CD4-positive, alpha-beta T cell (primary cell): ENCODE data around the gene TRMT5. TPM values are rescaled to one million over a fixed set of nuclear protein-coding genes. Genes with fewer than 3 reads are reported as not detected.

Experiments used
- ATAC-seq: fragments of 200-7000 bp; cut with Tn5 transposase; one replicate; pipeline ENCODE4 v1.10.0; 2022; ENCODE audit warnings: mild to moderate bottlenecking; ENCODE audit not compliant: poor library complexity
- CTCF ChIA-PET: fragments of 350-600 bp; sonication (Branson Sonifier 250); formaldehyde crosslinking; loops from one replicate; lab custom pipeline; 2021; ENCODE audit warnings: antibody characterized with exemption, inconsistent platforms; lab: Charles Lee
- POLR2A ChIA-PET: fragments of 350-600 bp; sonication (Branson Sonifier 250); formaldehyde crosslinking; loops from one replicate; lab custom pipeline; 2021; ENCODE audit warnings: antibody characterized with exemption, inconsistent platforms; lab: Charles Lee
- DNase-seq, 14 experiments: peaks; one replicate each; pipeline ENCODE4 v3.0.0-alpha.2; 2013 to 2020; ENCODE audit warnings: mixed read lengths in 2 of 14
- H3K27ac ChIP-seq, 2 donors: one replicate each; pipeline versions ENCODE4 v1.5.1 to v1.7.0; 2013; ENCODE audit warnings: low read length in 2 of 2, low read depth in 1 of 2, mild to moderate bottlenecking in 1 of 2
- H3K27me3 ChIP-seq, 2 experiments: 1 replicate in 1 of 2; 2 replicates in 1 of 2; pipeline versions ENCODE4 v1.6.1 to v1.7.0; 2013; ENCODE audit warnings: low read length in 2 of 2, control low read depth in 1 of 2, mild to moderate bottlenecking in 1 of 2, moderate library complexity in 1 of 2; ENCODE audit not compliant: insufficient read depth in 2 of 2, control insufficient read depth in 1 of 2
- H3K36me3 ChIP-seq: one replicate; pipeline ENCODE4 v1.6.1; 2013; ENCODE audit warnings: low read length, control low read depth; ENCODE audit not compliant: insufficient read depth
- H3K4me1 ChIP-seq: one replicate; pipeline ENCODE4 v1.6.1; 2013; ENCODE audit warnings: low read length, control low read depth; ENCODE audit not compliant: insufficient read depth
- H3K4me3 ChIP-seq: one replicate; pipeline ENCODE4 v1.5.1; 2013; ENCODE audit warnings: mild to moderate bottlenecking, low read length, moderate library complexity
- H3K9me3 ChIP-seq, 2 experiments: 1 replicate in 1 of 2; 2 replicates in 1 of 2; pipeline versions ENCODE4 v1.6.1 to v1.7.0; 2013; ENCODE audit warnings: low read length in 2 of 2, mild to moderate bottlenecking in 2 of 2, control low read depth in 1 of 2, moderate library complexity in 1 of 2; ENCODE audit not compliant: control insufficient read depth in 1 of 2, insufficient read depth in 1 of 2
- H3K27ac Mint-ChIP-seq: one replicate; pipeline ENCODE4 v1.8.0; 2020; ENCODE audit warnings: mixed read lengths
- H3K27me3 Mint-ChIP-seq: one replicate; pipeline ENCODE4 v1.8.0; 2021; ENCODE audit warnings: mixed read lengths
- H3K36me3 Mint-ChIP-seq: one replicate; pipeline ENCODE4 v1.8.0; 2021; ENCODE audit warnings: low read depth, mixed read lengths
- H3K4me1 Mint-ChIP-seq: one replicate; pipeline ENCODE4 v1.8.0; 2021; ENCODE audit warnings: low read depth, mixed read lengths
- H3K4me3 Mint-ChIP-seq: one replicate; pipeline ENCODE4 v1.8.0; 2020; ENCODE audit warnings: mild to moderate bottlenecking, mixed read lengths
- H3K9me3 Mint-ChIP-seq: one replicate; pipeline ENCODE4 v1.8.0; 2020; ENCODE audit warnings: mixed read lengths
- CTCF ChIP-seq: fragments of 200-600 bp; IDR thresholded peaks from one replicate; pipeline ENCODE4 v1.8.0; 2022; ENCODE audit warnings: antibody characterized with exemption, mild to moderate bottlenecking
- intact Hi-C, 2 experiments: fragments of 100-400 bp; cut with DNase I in 1 of 2; cut with micrococcal nuclease in 1 of 2; formaldehyde crosslinking; loops; one replicate each; pipeline versions ENCODE4 v1.15.1 to v1.9.0; 2023 to 2025; cut with DNase I, micrococcal nuclease
- polyA plus RNA-seq, 2 donors: library from polyadenylated mRNA; unstranded; fragments of 120-200 nt; gene quantifications; one replicate each; pipeline ENCODE4 v1.2.1, GENCODE V29; 2013
- total RNA-seq, 174 experiments: library from RNA in 2 of 174; stranded (reverse) in 2 of 174; gene quantifications; one replicate each; pipeline ENCODE4 v1.2.3 and lab custom pipeline; 2021 to 2026

TRMT5 gene
- total RNA-seq (1 to 10 TPM; 3.6 to 3.8 TPM), total RNA-seq (lab: John Stamatoyannopoulos, UW) (6.7 to 43.6 (median 15.6) reads per million in 172 experiments)
- 5.7 TPM for polyA plus RNA-seq (2013, experiment 1 of 2)
- polyA plus RNA-seq (2013, experiment 2 of 2) = 6.5 TPM

DNA sequence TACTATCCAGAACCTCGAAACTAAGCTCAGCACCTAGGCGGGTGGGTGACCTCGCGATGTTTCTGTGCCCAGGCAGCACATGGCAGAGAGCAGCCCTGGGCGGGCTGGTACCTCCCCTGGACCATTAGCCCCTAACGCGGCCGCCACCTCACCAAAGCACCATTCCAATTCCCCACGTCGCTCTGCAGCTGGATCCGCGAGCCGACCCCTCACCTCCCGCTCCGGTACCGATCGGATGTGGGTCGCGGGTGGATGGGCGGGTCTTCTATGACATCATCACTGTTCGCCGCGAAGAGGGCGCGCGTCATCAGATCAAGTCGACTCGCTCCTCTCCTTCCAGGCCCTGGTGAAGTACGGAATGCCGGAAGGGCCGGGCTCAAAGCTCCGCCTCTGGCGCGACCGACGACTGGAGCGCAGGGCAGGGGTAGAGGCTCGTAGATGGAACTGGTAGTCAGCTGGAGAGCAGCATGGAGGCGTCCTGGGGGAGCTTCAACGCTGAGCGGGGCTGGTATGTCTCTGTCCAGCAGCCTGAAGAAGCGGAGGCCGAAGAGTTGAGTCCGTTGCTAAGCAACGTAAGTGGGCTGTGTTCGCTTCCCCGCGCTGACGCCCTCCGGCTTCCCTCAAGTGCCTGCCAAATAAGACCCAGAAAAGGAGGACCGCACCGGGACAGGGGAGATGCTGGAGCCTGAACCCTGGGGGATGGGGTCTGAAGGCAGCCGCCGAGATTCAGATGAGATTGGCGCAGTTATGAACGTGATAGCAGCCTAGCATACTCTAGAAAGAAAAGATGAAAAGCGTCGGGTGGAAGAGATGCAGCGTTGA lies at the start of gene TRMT5, which contains the start of gene SLC38A6:
TSS of gene TRMT5 (minus strand) at position 269 of the 822 bp plus-strand sequence. CDS start at position 163, 106 bp downstream.
TSS of gene SLC38A6 (plus strand) at position 435 of the 822 bp plus-strand sequence. CDS start at position 468, 33 bp downstream.
- intact Hi-C loops = loop anchor here (1.0 to 10.0 kb wide), 5 partner anchors 246 to 1786 kb away; partner anchors contain the start of genes MNAT1 (in 2 of the 2) and PPM1A (in 1 of the 2)
- Mint-ChIP-seq H3K27me3 (no peaks in the 10 kb centered on the region), H3K4me3 (no peak within 1 kb of the TSS), H3K4me1 (peaks cover 31% of the 10 kb centered on the region), H3K27ac (no peak within 1 kb of the TSS), H3K36me3 (peaks cover 15% of the 10 kb centered on the region), H3K9me3 (no peaks in the 10 kb centered on the region)
- CTCF ChIA-PET = no interaction called here
- POLR2A ChIA-PET = interaction anchor here (0.6 to 2.0 kb wide), 8 partner anchors 14 to 1077 kb away, joined by 3 to 15 read pairs (median 3); partner anchors contain the start of genes PPM1A and TMEM30B
- no peaks in the 10 kb centered on the region for H3K9me3 ChIP-seq
- H3K27ac ChIP-seq = peak within 1 kb of the TSS; percentile 79 to 83
- peaks cover 9% of the 10 kb centered on the region for H3K36me3 ChIP-seq
- peak within 1 kb of the TSS; percentile 75 for H3K4me3 ChIP-seq
- TF ChIP-seq CTCF = no peak
- H3K4me1 ChIP-seq = peaks cover 17% of the 10 kb centered on the region
- H3K27me3 ChIP-seq = no peaks in the 10 kb centered on the region
- ATAC-seq (peak; percentile 88), DNase-seq (peak; percentile 80 to 95 (median 87))

DNA sequence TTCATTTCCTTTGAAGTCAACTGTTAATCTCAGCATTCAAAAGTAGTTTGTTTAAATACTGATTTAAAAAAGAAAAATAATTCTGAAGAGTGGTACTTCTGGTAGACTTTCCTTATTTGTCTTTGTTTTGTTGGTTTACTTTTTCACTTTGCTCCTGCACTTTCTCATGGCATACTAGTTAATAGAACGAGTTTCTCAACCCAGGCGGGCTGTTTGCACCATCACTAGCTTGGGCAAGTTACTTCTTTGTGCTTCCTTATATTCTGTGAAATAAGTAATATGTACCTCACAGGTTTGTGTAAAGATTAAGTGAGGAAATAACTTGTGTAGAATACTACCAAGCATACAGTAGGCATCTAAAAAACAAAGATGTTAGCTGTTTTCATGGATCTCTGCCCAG lies 45.6 kb upstream of the TRMT5 start:
- Mint-ChIP-seq H3K27me3 (no peaks in the 10 kb centered on the region), H3K36me3 (peaks cover 7% of the 10 kb centered on the region), H3K4me1 (no peaks in the 10 kb centered on the region), H3K9me3 (no peaks in the 10 kb centered on the region), H3K27ac (no peak overlapping the region), H3K4me3 (no peak overlapping the region)
- H3K9me3 ChIP-seq = no peaks in the 10 kb centered on the region
- H3K4me3 ChIP-seq = no peak overlapping the region
- DNase-seq = no peak
- intact Hi-C loops = loop anchor here (5.0 kb wide), 1 partner anchor 226 kb away; no protein-coding TSS in a partner anchor
- POLR2A ChIA-PET = no interaction called here
- TF ChIP-seq CTCF = no peak
- no peaks in the 10 kb centered on the region for H3K36me3 ChIP-seq
- no peak for ATAC-seq
- H3K27ac ChIP-seq = no peak overlapping the region
- CTCF ChIA-PET = interaction anchor here (0.6 to 2.3 kb wide), 2 partner anchors 401 to 469 kb away, joined by 3 to 9 read pairs; no protein-coding TSS in a partner anchor
- no peaks in the 10 kb centered on the region for H3K4me1 ChIP-seq
- no peaks in the 10 kb centered on the region for H3K27me3 ChIP-seq
